T-helper 22 cell (primary cell): ENCODE results near the gene ST6GALNAC5.
"Not testable (repeated sequence)": the region's sequence is repeated elsewhere in the genome, so short reads cannot be mapped to it uniquely, and the experiment has no call there.

Experiments
- DNase-seq: peaks from one replicate; pipeline ENCODE4 v3.0.0-alpha.2; 2020; ENCODE audit warnings: low read depth

The ST6GALNAC5 gene

GRCh38 chr1:76939050-76939816 is 72.0 kb downstream of the ST6GALNAC5 start:
- no peak for DNase-seq

DNA sequence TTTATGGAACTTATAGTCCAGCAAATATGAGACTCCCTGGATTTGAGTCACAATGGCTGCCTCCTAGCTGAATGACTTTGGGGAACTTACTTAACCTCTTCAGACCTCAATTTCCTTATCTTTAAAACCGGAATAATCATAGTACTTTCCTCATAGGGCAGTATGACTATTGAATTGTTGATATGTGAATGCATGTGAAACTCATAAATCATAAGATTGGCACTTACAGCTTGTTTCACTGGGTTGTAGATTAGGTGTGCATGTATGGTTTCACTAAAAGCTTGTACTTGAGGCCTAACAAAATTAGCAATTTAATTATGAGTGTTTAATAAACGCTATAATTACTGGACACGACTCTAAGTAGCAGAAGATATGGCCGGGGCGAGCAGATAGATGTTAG is 72.5 kb downstream of the ST6GALNAC5 start:
- no peak for DNase-seq

GRCh38 chr1:76940571-76941335 is 73.5 kb downstream of the ST6GALNAC5 start:
- DNase-seq = no peak

- no peak for DNase-seq
Measured at GRCh38 chr1:76942549-76942948, 75.3 kb downstream of the ST6GALNAC5 start.

- DNase-seq = no peak
Measured at GRCh38 chr1:76944942-76945341, 77.7 kb downstream of the ST6GALNAC5 start.

DNA sequence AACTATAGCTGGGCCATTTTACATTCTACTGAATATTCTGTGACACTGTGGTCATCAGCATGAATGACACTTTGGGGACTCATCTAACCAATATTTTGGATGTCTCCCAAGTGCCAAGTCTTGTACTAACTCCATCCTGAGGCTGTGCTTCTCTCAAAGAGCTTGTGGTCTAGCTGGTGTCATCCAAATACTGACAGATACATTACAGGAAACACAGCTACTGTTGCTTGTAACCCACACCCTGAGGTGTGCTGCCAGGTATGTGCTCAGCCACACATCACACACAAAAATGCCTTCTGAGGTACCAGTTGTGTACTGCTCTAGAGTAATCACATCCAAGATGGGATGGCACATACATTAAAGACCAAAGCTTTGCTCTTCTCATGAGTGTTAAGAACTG is 81.6 kb downstream of the ST6GALNAC5 start:
- no peak for DNase-seq

DNA sequence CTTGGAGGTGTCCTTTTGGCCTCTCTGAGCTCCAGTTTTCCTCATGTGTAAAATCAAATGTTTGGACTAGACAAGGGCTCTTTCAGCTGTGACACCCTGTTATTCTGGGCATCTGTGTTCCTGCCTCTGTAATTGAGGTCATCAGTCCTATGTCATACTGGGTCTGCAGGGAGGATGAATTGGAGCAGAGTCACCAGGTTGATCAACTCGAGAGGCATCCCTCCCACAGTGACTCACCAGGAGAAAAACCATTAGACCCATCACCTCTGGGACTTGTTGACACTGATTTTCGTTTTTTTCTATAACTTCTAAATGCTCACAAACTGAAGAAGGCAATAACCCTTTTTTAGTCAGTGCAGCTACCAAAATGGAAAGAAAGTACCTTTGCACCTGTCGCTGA is 82.2 kb downstream of the ST6GALNAC5 start:
- no peak for DNase-seq

DNA sequence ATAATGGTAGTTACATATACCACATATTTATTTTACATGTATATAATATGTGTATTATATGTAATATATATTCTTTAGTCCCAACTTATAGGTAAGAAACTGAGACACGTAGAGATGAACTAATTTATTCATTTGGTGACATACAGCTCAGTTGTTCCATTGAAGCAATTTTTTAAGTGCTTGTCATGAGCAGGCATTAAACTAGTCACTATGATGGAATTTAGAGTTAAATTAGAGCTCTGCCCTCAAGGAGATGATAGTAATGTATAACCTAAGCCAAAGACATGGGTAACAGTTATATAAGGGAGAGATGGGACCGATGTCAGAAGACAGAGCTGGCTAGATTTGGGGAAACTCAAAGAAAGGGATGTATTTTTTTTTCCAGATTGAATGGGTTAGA is 83.0 kb downstream of the ST6GALNAC5 start:
- DNase-seq = no peak

- no peak for DNase-seq
Measured at GRCh38 chr1:76951153-76951552, 83.9 kb downstream of the ST6GALNAC5 start.

DNA sequence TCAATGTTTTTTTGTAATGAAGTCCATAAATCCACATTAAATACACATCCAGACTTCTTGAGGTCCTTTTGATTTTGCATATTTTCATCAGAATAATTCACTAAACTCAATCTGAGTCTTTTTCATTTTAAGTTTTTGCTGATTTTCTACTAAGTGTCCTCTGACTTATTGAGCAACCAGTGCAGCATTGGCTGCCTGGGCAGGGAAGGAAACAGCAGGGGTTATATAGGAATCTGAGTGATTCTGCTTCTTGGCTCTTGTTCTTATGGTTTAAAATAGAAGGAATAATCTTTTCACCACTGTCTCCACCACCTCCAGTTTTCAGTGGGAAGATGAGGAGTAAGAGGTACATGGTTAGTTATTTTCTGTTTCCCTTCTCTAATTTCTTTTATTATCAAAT is 88.4 kb downstream of the ST6GALNAC5 start:
- DNase-seq = no peak

- DNase-seq = no peak
Measured at GRCh38 chr1:76957961-76958360, 90.7 kb downstream of the ST6GALNAC5 start.

DNA sequence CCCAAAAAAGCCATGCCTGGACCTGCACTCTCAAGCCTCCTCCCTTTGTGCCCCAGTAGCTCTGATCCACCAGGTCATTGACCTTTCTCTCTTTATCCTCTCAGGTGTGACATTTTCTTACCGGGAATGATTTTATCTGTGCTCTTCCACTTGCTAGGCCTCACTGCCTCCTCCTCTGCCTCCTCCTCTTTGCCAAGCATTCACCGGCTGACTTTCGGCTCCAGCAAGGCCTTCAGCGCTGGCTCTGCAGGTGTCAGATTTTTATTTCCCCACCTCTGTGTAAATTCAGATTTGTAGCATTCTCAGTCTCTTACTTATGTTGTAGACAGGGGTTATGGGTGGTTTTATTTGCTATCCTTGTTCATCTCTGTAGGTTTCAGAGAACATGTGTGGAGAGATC is 91.5 kb downstream of the ST6GALNAC5 start:
- DNase-seq = no peak

GRCh38 chr1:76959556-76959955 is 92.3 kb downstream of the ST6GALNAC5 start:
- no peak for DNase-seq

- no peak for DNase-seq
Measured at GRCh38 chr1:76961181-76961819, 94.0 kb downstream of the ST6GALNAC5 start.

GRCh38 chr1:76961820-76962207 is 94.5 kb downstream of the ST6GALNAC5 start:
- DNase-seq = no peak

DNA sequence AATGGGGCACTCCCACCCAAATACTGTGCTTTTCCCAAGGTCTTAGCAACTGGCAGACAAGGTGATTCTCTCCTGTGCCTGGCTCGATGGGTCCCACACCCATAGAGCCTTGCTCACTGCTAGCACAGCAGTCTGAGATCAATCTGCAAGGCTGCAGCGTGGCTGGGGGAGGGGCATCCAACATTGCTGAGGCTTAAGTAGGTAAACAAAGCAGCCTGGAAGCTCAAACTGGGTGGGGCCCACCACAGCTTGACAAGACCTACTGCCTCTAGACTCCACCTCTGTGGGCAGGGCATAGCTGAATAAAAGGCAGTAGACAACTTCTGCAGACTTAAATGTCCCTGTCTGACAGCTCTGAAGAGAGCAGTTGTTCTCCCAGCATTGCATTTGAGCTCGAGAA is 114.0 kb downstream of the ST6GALNAC5 start:
- DNase-seq = not testable (repeated sequence)

GRCh38 chr1:76989976-76990375 is 122.7 kb downstream of the ST6GALNAC5 start:
- no peak for DNase-seq

DNA sequence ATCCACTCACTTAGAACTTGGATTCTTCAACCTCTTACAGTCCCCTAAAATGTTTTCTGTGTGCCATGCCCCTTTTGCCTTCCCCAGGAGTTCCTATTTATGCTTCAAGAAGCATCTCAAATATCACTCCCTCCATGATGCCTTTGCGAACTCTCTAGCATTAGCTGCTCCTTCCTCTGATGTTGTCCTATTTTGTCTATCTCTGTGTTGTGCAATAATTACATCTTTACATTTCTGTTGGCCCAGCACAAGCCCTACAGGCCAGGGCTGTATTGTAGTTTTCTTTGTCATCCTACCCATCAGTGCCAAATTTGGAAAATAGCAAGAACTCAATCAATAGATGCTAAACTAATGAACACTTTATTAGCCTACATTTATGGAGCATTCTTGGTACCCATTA is 125.8 kb downstream of the ST6GALNAC5 start:
- DNase-seq = no peak

DNA sequence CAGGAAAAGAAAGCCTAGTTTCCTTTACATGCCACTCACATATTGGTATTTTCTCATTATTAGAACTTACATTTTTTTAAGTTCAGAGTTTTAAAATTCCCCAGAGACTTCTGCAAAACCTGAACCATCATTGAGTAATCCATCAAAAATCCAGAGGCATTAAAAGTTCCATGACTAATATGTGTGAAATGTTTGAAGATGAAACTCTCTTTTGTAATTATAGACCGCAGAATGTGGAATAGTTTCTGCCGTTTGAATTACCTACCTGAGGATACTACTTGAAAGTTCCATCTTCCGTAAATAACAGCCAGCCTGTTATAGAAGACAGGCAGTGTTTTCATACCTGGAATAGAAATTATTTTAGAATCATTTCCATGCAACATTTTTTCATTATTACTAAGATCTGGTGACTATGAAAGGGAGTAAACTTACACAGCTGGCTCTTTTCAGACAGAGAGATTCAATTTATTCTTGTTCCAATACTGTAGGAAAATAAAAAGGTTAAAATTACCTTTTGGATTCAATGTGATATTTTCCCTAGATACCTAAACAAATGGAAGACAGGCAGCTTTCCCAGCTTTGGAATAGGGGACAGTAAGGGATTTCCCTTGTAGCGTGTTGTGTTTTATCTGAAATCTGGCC is 131.4 kb downstream of the ST6GALNAC5 start:
- no peak for DNase-seq

DNA sequence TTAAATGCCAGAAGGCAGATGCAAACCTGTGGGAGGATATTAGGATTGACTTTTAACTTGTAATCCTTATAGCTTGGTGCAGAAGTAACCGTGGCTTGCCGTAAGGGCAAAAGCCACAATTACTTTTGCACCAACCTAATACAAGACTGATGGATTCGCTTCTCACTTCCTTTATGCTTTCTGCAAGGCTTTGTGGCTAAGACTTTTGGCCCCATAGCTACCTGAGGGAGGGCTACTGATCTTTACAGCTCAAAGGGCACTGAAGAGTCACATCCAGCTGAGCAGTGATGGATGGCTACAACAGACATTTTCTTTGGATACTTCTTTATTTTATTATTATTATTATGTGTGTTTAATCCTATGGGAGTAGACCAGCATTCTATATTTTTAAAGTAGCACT is 140.4 kb downstream of the ST6GALNAC5 start:
- no peak for DNase-seq

DNA sequence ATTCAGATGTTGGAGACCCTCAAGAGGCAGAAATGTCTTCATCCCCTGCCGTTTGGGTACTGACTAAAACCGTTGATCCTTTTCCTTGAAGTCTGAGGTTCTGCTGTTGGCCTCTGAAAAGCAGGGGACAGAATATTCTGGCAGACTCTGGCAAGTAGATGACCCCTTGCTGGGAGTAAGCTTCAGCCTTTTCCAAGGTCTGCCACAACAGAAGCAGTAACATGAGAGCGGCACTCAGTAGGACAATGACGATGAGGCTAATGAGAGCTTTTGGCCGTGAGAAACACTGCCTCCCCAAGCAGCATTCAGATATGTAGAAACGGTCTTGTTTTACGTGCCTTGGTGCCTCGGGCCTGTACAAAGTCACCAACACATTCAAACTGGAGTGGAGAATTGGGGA is 143.7 kb downstream of the ST6GALNAC5 start:
- no peak for DNase-seq

GRCh38 chr1:77012066-77012465 is 144.8 kb downstream of the ST6GALNAC5 start:
- no peak for DNase-seq
